HCT116 (cell line): ENCODE measurements around the gene PARP6.

Experiments used
- CEBPB ChIP-seq: IDR thresholded peaks from 2 replicates; pipeline ENCODE4 v1.6.1; 2012; ENCODE audit warnings: low read depth
- ELF1 ChIP-seq: IDR thresholded peaks from 2 replicates; pipeline ENCODE4 v1.6.1; 2012; ENCODE audit warnings: low read depth, borderline replicate concordance
- POLR2A ChIP-seq: IDR thresholded peaks from 2 replicates; pipeline ENCODE4 v1.7.0; 2011; ENCODE audit warnings: borderline replicate concordance; ENCODE audit not compliant: insufficient read depth, insufficient read length; ENCODE audit errors: extremely low read depth
- ZNF274 ChIP-seq: fragments of 200-500 bp; sonication (Bioruptor generic); IDR thresholded peaks from 2 replicates; pipeline ENCODE4 v1.6.1; 2014; ENCODE audit warnings: mild to moderate bottlenecking, low read depth, low read length, inconsistent platforms
- TF ChIP-seq, protein P1 (sequence below), 3 experiments: fragments of 200-600 bp in 1 of 3; sonication (generic) in 1 of 3; IDR thresholded peaks in 2 of 3; conservative IDR thresholded peaks in 1 of 3; 2 replicates each; pipeline ENCODE4 v1.5.1; 2012 to 2017; ENCODE audit warnings: low read depth in 2 of 3, low read length in 2 of 3, antibody characterized with exemption in 1 of 3, borderline replicate concordance in 1 of 3, control low read depth in 1 of 3, mild to moderate bottlenecking in 1 of 3, mixed read lengths in 1 of 3, mixed run types in 1 of 3, moderate library complexity in 1 of 3; ENCODE audit not compliant: insufficient read depth in 1 of 3

- TF ChIP-seq, protein P1, sequence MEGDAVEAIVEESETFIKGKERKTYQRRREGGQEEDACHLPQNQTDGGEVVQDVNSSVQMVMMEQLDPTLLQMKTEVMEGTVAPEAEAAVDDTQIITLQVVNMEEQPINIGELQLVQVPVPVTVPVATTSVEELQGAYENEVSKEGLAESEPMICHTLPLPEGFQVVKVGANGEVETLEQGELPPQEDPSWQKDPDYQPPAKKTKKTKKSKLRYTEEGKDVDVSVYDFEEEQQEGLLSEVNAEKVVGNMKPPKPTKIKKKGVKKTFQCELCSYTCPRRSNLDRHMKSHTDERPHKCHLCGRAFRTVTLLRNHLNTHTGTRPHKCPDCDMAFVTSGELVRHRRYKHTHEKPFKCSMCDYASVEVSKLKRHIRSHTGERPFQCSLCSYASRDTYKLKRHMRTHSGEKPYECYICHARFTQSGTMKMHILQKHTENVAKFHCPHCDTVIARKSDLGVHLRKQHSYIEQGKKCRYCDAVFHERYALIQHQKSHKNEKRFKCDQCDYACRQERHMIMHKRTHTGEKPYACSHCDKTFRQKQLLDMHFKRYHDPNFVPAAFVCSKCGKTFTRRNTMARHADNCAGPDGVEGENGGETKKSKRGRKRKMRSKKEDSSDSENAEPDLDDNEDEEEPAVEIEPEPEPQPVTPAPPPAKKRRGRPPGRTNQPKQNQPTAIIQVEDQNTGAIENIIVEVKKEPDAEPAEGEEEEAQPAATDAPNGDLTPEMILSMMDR (IDR thresholded peaks at IDR 0.05 in 2 of 3, conservative IDR thresholded peaks at IDR 0.05 in 1 of 3; ENCODE audit: borderline replicate concordance in 1 of 3, insufficient read depth in 1 of 3, low read depth in 2 of 3, low read length in 2 of 3): no peak
- TF ChIP-seq CEBPB (no peak), ZNF274 (no peak), POLR2A (no peak), ELF1 (no peak)
These were observed 49.1 kb downstream of the PARP6 start for GRCh38 chr15:72223278-72223677.
